CD4-positive, alpha-beta T cell treated with Interleukin-15 for 4 hours (primary cell): ENCODE data around the gene DLEC1.
A peak's percentile ranks its signal among the peaks of the same experiment; 100 is the strongest.

Experiments used
- DNase-seq: peaks from one replicate; pipeline ENCODE4 v3.0.0-alpha.2; 2020; ENCODE audit warnings: low spot score

The DLEC1 gene

DNA sequence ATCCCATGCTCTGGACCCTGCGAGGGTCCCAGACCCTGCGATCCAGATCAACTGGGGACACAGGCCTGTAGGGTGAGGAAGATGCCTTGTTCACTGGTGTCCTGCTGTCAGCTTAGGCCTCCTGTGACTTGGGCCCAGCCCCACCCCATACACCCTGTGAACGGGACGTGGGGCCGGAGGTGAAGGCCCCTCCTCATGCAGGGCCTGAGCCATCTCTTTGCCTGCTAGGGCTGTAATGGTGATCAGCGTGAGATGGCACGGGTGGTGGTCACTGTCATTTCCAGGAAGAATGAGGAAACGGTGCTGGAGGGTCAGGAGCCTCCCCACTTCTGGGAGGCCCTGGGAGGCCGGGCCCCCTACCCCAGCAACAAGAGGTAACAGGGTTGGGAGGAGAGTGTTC is 36.1 kb upstream of the DLEC1 start:
- DNase-seq: no peak

DNA sequence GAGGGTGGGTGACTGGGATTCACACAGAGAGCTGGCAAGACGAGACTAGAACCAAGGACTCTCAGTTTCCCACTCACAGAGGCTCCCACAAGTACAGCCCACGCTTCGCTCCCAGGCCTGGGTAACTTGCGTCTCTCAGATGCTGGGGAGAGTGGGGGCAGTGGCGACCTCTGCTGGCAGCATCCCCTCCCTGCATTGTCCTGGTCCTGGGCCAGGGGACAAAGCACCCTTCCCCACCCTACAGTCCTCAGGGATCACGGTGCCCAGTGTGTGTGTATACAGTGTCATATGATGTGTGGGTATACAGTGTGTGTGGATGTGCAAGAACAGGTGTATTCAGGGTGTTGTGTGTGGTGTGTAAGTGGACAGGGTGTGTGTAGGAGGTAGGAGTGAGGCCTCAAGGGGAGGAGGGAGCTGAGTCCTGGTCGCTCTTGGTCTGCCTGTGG is 35.6 kb upstream of the DLEC1 start:
- peak; percentile 61 for DNase-seq

DNA sequence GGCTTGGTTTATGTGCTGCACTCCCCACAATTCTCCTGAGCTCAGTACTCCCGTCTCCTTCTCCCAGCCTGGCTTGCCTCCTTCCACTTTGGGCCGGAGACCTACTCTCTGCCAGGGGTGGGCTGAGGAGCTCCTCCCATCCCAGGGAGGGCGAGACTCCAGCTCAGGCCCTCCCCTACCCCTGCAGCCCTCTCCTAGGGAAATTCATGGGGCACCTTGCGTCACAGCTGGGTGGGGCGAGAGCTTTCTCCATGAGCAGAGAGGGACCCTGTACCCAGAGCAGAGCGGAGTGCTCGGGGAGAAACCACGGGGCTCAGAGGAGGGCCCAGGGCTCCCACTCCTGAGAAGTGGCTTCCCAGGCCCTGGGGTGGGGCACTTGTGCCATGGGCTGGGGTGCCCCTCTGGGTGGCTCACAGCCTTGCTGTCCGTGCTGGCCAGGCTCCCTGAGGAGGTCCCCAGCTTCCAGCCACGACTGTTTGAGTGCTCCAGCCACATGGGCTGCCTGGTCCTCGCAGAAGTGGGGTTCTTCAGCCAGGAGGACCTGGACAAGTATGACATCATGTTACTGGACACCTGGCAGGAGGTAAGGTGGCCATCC is 35.1 kb upstream of the DLEC1 start:
- no peak for DNase-seq

DNA sequence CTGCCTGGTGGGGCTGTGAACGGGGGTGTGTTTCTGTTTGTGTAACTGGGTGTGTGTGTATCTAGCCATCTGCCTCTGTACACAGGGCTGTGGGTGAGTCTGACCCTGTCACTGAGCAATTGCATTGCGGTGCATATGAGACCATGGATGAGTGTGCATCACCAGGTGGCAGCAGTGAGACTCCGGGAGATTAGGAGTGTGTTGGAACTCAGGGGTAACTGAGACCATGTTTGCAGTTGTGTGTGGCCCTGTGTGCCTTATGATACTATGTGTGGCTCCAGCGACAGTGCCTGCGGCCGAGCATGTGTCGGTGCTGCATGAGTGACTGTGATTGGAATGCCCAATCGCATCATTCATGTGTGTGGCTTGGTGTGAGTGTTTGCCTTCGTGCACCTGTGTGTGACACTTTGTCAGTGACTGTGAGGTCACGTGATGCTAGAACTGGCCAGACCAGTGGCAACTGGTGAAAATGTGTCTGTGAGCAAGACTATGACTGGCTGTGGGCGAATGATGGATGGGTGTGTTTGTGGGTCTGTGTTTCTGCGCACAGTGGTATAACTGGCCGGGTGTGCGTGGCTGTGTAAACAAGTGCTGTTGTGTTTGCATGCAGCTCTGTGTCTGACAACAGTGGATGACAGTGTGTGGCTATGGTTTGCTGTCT is 34.5 kb upstream of the DLEC1 start:
- DNase-seq: peak; percentile 73

DNA sequence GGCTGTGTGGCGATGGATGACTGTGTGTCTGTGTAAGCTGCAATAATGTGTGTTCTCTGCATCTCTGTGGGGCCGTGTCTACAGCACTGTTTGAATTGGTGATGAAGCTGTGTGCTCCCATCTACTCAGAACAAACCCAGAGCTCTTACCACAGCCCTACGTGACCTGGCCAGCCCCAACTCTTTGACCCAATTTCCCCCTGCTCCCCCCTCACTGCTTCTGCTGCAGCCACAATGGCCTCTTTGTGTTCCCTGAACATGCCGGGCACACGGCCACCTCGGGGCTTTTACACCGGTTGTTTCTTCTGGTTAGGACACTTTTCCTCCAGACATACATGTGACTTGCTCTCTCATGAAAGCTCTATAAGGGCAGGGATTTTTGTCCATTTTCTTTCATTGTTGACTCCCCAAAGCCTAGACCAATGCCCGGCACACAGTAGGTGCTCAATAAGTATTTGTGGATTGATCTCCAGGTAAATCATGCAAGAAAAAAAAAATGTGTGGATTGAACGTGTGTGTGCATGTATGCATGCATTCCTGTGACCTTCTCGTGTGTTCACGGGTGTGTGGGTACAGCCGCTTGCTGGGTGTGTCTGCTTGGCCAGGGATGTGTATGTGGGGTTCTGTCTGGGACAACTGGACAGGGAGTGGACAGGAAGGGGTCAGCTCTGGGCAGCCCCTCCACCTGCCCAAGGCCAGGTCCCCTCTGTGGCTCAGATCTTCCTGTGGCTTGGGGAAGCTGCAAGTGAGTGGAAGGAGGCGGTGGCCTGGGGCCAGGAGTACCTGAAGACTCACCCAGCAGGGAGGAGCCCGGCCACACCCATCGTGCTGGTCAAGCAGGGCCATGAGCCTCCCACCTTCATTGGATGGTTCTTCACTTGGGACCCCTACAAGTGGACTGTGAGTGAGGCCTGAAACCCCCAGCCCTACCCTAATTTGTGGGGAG is 33.7 kb upstream of the DLEC1 start:
- DNase-seq: no peak

DNA sequence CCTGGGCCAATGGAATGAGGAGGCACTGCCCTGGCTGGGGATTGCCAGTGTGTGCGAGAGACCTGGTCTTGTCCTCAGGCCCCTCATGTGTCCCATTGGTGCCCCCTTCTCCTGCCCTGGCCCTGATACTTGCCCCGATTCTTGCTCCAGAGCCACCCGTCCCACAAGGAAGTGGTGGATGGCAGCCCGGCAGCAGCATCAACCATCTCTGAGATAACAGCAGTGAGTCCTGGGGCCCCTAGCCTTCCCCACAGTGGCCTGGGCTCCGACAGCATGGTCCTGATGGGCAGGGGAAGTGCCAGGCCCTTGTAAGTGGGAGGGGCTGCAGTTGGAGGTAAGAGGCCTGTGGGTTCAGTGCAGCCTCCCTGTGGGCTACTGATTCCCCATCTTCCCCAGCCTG is 33.0 kb upstream of the DLEC1 start:
- DNase-seq: no peak

DNA sequence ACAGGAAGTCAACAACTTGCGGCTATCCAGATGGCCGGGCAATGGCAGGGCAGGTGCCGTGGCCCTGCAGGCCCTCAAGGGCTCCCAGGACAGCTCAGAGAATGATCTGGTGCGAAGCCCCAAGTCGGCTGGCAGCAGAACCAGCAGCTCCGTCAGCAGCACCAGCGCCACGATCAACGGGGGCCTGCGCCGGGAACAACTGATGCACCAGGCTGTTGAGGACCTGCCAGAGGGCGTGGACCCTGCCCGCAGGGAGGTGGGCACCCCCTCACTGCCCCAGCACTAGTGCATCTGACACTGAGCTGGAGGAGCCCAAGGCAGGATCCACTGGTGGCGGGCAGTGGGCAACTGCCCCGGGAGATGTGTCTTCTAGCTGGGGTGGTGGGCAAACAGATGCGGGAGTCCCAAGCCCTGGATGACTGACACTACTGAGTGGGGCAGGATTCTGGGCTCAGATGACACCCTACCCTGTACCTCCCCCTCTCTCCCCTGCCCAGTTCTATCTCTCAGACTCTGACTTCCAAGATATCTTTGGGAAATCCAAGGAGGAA is 32.5 kb upstream of the DLEC1 start:
- no peak for DNase-seq

DNA sequence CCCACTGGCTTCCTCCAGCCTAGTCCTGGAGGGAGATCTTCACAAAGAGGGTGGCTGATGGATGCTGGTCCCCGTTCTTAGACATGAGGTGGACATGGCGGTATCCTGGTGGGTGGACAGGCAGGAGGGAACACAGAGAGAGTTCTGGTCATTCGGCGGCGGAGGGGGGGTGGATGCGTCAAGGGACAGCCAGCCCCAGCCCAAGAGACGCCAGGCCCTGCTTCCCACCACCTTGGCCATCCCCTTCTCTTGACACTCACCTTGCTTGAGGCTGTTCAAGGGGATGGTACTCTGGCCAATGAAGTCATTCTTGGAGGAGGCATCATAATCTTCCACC is 31.3 kb upstream of the DLEC1 start:
- no peak for DNase-seq

DNA sequence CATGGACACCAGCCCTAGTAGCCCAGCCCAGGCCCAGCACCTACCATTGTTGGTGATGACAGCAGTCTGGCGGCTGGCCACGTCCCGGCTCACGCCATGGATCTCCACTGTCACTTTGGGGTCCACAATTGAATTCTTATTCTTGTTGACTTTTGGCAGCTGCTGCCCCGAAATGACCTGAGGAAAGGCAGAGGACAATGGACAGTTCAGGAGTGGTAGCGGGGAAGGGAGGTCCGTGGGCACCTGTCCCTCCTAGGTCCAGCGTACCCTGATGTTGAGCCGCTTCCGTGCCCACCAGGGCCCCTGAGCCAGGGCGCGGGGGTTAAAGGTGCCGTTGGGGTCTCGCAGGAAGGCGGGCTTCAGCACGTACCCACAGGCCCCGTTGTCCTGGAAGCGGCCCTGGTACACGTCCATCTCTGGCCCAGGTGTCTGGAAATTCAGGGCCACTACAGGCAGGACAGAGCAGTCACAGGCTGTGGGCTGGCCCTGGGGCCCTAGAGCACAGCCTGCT is 30.8 kb upstream of the DLEC1 start:
- DNase-seq: no peak

DNA sequence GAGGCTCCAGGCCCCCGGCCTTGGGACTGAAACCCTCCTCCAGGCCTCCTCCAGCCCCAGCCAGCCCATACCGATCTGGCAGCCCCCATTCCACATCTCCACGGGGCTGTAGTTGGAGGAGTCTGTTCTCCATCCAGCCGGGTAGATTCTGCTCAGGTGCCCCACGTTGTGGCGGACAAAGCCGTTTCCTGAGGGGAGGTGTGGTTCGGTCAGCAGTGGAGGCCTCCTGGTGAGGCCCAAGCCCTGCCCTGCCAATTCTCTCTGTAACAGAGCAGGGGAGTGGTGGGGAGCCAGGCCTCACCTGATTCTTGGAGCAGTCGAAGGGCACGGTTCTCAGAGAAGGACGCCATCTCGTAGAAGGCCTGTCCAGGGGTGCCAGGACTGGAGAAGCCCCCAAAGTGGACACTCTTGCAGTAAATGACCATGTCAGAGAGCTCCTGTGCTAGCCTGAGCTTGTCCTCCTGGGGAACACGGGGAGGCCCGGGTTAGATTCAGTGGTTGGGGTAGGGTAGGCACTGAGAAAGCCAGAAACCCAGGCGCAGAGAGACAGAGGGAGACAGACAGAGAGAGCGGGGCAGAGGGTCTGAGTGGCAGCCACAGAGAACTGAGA is 29.9 kb upstream of the DLEC1 start:
- no peak for DNase-seq

DNA sequence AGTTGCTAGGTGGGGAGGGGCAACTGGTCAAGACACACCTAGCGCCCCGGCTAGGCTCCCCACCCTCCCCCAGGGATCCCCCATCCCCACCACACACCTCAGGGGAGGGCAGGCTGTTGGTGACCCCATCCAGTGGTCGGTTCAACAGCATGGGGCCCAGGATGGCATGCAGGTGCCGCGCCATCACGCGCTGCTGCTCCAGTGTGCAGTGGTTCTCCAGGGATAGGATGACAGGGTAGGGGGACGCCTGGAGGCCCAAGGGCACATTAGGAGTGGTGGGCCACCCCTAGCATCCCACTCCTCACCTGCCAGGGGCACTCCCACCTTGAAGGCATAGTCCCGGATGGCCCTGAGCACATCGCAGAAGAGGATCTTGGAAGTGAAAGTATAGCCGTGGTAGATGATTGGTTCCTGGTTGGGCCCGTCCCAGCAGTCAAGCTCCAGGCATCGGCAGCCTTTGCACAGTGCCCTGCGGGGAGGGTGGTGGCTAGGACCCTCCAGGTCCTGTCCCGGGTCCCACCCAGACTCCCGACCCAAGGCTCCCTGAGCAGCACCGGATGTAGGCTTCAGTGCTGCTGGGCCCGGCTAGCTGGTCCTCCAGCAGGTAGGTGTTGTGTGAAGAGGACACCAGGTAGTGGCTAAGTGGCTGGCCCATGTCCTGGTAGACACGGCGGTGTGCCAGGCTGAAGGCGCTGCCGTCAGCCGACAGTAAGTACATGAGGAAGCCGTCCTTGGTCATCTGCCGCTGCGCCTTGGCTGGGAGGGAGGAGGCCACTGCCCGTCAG is 29.0 kb upstream of the DLEC1 start:
- no peak for DNase-seq

DNA sequence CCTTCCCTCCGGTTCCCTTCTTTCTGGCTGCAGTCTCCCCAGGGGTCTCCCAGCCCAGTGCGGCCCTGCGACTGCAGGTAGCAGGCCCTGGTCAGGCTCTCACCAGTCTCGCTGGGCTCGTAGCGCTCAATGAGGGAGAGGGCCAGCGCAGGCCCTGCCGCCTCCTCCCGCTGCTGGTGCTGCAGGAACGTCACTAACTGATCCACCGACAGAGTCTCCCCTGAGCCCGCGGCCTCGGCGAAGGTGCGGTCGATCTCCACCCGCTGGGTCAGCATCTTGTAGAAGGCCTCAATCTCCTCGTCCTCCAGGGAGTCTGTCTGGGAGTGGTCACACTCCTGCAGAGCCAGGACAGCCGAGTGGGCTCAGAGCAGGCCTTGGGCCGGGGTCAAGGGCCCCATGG is 27.9 kb upstream of the DLEC1 start:
- DNase-seq: no peak

DNA sequence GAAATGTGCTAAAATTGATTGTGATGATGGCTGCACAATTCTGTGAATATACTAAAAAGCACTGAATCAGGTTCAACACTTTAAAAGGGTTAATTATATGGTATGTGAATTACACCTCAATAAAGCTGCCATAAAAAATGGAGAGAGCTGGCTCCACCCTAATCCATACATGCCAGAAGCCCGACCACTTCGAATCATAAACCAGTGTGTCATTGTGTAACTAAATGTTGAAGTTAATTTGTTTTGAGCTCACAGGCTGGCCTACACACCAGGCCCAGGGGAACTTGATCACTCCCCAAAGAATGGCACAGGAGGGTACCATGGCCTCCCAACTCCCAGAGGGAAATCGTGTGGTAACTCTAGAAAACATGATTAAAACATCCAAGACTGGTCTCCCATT is 23.5 kb upstream of the DLEC1 start:
- DNase-seq: no peak

DNA sequence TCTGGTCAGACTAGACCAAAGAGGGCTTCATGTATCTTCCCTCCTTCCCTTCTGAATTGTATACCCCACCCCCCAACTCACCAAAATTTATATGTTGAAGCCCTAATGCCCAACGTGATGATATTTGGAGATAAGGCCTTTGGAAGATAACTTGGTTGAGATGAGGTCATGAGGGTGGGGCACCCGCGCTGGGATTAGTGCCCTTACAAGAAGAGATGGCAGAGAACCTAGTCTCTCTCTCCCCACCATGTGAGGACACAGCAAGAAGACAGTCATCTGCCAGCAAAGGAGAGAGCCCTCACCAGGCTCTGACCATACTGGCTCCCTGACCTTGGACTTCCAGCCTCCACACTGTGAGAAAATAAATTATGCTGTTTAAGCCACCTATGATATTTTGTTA is 23.0 kb upstream of the DLEC1 start:
- no peak for DNase-seq

DNA sequence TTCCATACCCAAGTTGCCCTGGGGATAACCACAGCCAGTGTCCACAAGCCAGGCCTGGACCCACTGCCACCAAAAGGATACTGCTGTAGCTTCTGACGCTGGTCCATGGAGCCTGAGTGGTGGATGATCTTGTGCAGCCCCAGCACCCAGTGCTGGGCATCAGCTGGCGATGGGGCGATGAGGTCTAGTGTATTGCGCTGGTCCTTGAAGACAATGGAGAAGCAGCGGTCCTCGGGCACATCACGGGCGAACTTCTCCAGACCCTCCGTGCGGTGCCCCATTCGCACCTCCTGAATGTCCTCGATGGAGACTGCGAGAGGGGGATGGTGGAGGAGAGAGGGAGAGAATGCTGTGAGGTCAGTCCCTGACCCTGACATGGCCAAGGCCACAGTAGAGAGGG is 22.6 kb upstream of the DLEC1 start:
- DNase-seq: no peak

DNA sequence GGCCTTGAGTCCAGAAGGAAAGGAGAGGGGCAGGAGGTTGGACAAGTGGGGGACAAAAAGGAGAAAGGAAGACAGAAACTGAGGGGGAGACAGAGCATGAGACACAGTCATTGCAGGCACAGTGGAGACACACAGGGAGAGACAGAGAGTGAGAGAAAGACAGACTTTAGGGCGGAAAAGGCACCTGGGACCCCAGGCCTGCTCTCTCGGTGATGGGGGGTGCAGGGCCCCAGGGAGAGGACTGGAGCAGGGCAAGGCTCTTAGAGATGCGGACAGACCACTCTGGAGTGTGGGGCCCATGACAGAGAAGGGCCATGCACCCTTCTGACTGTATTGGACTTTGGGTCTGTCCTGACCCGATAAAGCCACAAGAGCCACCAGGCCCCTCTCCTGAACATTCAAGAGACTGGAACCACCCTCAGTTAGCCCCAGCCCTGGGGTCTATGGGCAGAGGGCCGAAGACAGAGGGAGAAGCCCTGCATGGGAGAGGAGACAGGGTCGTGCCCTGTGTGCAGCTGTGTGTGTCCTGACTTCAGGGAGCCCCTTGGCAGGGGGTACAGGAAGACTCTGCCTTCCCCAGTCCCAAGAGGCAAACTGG is 22.1 kb upstream of the DLEC1 start:
- no peak for DNase-seq

DNA sequence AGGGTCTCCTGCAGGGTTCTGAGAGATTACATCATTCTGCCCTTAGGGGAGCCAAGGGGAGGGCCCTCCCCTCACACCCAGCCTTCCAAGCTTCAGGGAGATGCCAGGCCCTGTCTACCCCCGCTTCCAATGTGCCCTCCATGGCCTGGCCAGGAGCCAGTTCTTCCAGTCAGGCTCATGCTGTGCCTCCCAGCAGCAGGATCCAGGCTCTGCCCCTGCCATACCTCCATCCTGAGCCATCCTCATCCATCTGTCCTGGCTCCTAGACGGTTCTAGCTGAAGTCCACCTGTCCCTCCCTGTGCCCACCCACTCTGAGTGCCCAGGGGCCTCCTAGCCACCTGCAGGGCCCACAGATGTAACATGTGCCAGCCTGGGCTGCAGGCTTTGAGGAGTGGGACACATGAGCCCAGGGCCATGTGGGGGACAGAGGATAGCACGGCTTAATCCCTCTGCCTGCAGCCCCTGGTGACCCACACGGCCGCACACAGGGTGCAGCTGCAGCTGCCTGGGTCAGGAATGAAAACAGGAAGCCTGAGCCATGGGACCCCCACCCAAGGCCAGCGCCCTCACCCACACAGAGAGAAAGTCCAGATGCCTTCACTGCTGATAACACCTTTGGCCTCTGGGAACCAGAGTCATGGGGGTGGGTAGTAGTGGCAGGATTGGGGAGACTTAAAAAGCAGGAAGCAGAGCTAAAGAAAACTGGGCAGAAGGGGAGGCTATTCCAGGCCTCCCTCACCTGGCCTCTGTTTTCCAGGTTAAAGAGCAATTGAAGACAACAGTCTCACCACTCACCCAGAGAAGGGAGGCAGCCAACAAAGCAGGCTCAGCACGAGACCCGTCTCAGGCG is 21.3 kb upstream of the DLEC1 start:
- no peak for DNase-seq

DNA sequence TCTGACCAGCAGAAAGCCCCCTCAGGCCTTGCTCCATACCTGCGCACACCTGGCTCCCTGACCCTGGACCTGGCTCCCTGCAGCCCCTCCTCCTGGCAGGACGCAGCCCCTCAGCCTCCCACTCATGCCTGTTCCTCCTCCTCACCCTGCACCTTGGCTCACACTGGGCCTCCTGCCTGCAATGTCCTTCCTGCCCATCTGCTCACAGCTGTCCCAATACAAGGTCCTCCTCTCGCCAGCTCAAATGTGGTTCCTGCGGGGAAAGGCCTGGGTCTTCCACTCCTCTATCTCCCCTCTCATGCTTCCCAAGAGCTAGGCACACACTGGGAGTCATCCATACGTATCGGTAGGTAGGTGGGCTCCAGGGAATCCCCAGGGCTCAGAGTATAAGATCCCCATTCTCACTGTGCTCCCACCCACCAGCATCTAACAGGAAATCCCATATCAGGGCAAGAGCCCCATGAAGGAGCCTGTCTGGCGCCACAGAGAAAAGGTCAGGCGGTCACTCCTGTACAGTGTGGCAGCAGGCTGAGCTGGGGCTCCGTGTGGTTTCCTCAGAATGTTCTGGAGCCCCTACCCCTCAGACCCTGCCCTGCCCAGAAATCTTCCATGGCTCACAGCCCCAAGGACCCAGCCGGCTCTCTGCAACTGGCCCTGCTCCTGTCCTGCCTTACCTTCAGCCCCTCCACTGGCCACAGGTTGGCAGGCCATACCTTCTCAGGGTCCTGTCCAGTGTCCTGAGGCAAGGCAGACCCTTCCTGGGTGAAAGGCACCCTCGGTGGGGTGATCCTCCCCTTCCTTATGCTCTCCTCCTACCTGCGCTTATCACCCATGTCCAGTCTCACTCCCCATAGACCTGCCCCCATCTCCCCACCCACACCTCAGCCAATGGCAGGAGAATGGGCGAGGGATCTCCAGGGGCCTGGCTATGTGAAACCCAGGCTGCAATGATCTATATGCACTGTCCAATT is 20.4 kb upstream of the DLEC1 start:
- no peak for DNase-seq
